Measurements from ENCODE around the gene RPLP1.

Gene RPLP1

GRCh38 chr15:69496001-69496400 is 43.4 kb downstream of the RPLP1 start:
- DNase-seq (ENCODE audit: extremely low read depth in 1 of 2, low read depth in 1 of 2): no peak

- DNase-seq (ENCODE audit: extremely low read depth in 1 of 2, low read depth in 1 of 2): no peak
Observed at GRCh38 chr15:69497076-69497475, 44.5 kb downstream of the RPLP1 start.

- DNase-seq (ENCODE audit: extremely low read depth in 1 of 2, low read depth in 1 of 2): no peak
Observed at GRCh38 chr15:69497667-69498066, 45.0 kb downstream of the RPLP1 start.

- no peak for DNase-seq (ENCODE audit: extremely low read depth in 1 of 2, low read depth in 1 of 2)
Observed at GRCh38 chr15:69498282-69498681, 45.7 kb downstream of the RPLP1 start.

- no peak for DNase-seq (ENCODE audit: extremely low read depth in 1 of 2, low read depth in 1 of 2)
Observed at GRCh38 chr15:69498987-69499386, 46.4 kb downstream of the RPLP1 start.

- DNase-seq (ENCODE audit: extremely low read depth in 1 of 2, low read depth in 1 of 2): no peak
Observed at GRCh38 chr15:69499521-69500211, 47.0 kb downstream of the RPLP1 start.

DNA sequence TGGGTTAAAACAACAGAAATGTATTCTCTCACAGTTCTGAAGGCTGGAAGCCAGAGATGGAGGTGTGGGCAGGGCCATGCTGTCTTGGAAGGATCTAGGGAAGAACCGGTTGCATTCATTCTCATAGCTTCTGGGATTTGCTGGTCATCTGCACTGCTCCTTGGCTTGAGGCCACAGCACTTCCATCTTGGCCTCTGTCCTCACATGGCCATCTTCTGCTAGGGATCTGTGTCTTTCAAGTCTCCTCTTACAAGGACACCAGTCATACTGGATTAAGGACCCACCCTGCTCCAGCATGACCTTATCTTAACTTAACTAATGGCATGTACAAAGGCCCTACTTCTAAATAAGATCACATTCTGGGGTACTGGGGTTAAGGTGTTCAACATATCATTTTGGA is 47.7 kb downstream of the RPLP1 start:
- no peak for DNase-seq (ENCODE audit: extremely low read depth in 1 of 2, low read depth in 1 of 2)

- no peak for DNase-seq (ENCODE audit: extremely low read depth in 1 of 2, low read depth in 1 of 2)
Observed at GRCh38 chr15:69501456-69501855, 48.8 kb downstream of the RPLP1 start.

- DNase-seq (ENCODE audit: extremely low read depth in 1 of 2, low read depth in 1 of 2): no peak
Observed at GRCh38 chr15:69502470-69503045, 49.9 kb downstream of the RPLP1 start.

DNA sequence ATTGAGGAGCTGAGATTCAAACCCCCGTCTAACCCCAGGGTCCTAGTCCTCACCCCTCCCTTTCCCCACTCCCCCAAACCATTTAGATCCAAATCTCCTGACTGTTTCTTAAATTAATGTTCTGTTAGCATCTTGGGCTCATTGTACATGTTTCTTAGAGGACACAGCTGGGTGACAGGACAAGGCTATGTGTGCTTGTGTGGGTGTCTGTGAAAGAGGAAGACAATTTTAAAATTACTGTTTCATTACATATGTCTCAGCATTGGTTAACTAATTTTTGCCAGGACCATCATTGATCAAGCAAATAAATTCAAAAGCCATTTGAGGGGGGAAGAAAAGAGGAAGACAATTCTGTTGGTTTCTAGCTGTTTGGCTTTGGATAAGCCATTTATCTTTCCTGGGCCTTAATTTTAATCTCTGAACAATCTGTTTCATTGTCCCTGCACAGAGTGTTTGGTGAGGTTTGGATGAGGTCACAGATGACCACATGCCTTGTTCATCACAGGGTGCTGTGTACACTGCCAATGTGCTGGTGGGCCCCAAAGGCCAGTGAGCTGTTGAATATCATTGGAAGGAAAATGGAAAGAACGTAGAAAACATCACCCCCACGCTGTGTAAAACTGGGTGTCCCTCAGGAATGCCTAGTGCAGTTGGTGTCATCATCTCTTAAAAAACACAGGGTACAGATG is 51.9 kb downstream of the RPLP1 start:
- no peak for DNase-seq (ENCODE audit: extremely low read depth in 1 of 2, low read depth in 1 of 2)

Measured in activated CD8-positive, alpha-beta memory T cell treated with anti-CD3 and anti-CD28 coated beads for 1 hour (primary cell).